NCI-H2227 (cell line): ENCODE measurements around the gene FMNL3.
"Not testable (repeated sequence)": the region's sequence is repeated elsewhere in the genome, so short reads cannot be mapped to it uniquely, and the experiment has no call there.

Experiments
- DNase-seq: peaks from one replicate; lab custom pipeline; 2025; ENCODE audit not compliant: unreplicated experiment; lab: John Stamatoyannopoulos, UW

FMNL3 gene

GRCh38 chr12:49713952-49714351 lies 6.7 kb upstream of the FMNL3 start:
- DNase-seq: not testable (repeated sequence)

GRCh38 chr12:49708851-49709250 lies 1.6 kb upstream of the FMNL3 start:
- DNase-seq: no peak

- DNase-seq: no peak
These were observed 575 bp upstream of the FMNL3 start for GRCh38 chr12:49707812-49708147.

- peak; percentile 65 for DNase-seq
These were observed 666 bp downstream of the FMNL3 start for GRCh38 chr12:49706351-49707127.

GRCh38 chr12:49705479-49706134 lies 1.6 kb downstream of the FMNL3 start:
- no peak for DNase-seq

GRCh38 chr12:49703647-49704137 lies 3.5 kb downstream of the FMNL3 start:
- no peak for DNase-seq

DNA sequence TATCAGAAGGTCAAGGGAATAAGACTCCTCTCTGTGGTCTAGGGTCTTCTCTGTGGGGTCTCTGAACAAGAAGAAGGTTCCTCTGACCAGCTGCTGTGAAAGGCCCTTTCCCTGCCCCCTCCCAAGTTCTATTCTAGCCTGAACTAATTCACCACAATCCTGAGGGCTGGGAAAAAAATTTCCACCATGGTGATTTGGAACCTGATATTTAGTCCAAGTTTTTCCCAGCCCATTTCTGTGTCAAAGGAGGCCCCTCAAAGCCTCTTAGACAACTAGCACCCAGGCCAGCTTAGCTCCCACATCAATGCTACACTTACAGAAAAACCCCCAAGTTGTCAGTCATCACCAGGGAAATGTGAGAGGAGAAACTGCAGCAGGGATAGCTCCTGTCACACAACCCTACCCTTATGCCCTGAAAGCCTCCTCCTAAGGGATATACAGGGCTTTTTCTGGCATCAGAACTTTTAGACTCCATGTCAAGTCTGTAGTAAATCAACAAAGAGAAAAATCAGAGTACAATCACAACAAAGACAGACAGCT lies 4.5 kb downstream of the FMNL3 start:
- no peak for DNase-seq

DNA sequence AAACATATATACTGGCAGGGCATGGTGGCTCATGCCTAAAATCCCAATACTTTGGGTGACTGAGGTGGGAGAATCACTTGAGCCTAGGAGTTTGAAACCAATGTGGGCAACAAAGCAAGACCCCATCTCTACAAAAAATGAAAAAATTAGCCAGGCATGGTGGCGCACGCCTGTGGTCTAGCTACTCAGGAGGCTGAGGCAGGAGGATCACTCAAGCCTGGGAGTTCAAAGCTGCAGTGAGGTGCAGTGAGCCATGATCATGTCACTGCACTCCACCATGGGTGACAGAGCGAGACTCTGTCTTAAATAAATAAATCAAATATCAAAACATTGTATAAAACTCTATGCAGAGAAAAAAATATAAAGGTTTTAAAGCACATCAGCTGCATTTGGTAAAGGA lies 5.2 kb downstream of the FMNL3 start:
- no peak for DNase-seq

DNA sequence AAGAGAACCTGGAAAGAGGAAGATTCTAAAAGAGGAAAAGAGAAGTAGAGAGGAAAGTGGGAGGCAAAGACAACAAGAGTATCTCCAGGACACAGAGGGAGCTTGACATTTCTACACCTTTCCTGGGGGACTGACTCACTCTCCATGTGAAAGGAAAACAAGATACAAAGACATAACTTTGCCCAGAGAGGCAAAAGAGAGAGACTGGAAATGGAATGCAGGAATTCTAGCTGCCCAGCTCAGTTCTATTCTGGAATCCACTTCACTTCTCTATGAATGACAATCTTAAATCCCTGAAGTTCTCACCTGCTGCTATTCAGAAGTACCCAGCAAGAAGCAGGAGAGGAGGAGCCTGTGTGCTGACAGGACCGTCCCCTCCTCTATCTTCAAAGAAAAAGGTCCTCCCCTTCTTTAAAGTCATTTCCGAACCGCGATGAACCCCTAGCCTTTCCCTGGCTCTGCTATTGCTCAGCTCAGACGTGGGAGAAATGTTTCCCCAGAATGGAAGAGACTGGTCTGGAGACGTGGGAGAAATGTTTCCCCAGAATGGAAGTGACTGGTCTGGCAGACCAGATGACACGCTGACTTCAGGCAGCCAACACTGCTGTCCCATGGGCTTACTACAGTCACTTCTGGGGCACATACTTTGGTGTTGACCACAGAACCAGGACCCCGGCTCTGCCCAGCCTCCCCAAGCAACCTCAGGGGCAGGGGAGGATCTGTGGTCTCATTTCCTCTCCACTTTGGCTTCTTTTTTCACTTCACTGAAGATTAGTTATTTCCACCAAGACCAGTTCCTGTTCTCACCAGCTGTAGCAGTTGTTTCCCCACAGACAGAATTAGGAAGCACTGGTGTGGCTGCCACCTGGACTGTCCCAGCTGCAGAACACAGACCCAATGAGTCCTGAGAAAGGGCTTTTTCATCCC lies 8.3 kb downstream of the FMNL3 start:
- DNase-seq: no peak

DNA sequence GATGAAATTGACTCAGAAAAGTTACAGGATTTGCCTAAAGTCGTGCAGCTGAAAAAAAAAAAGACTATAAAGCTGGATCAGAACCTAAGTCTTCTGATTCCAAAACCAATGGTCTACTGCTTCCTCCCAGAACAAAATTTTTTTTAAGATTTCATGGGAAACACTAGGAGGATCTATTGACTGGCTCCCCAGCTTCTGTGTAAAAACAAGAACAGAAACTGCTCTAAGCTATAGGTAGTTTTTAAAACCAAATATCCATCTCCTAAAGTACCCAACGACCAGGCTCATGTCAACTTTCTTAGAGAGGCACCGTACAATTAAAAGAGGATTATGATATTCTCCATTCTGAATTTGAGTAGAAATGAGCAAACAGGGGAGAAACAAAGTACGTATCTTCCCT lies 9.4 kb downstream of the FMNL3 start:
- DNase-seq: no peak

GRCh38 chr12:49696723-49697122 lies 10.5 kb downstream of the FMNL3 start:
- no peak for DNase-seq

- DNase-seq: no peak
These were observed 13.2 kb downstream of the FMNL3 start for GRCh38 chr12:49693931-49694444.

- DNase-seq: no peak
These were observed 14.4 kb downstream of the FMNL3 start for GRCh38 chr12:49692851-49693250.

- no peak for DNase-seq
These were observed 17.4 kb downstream of the FMNL3 start for GRCh38 chr12:49689785-49690184.

GRCh38 chr12:49689237-49689636 lies 18.0 kb downstream of the FMNL3 start:
- DNase-seq: no peak

DNA sequence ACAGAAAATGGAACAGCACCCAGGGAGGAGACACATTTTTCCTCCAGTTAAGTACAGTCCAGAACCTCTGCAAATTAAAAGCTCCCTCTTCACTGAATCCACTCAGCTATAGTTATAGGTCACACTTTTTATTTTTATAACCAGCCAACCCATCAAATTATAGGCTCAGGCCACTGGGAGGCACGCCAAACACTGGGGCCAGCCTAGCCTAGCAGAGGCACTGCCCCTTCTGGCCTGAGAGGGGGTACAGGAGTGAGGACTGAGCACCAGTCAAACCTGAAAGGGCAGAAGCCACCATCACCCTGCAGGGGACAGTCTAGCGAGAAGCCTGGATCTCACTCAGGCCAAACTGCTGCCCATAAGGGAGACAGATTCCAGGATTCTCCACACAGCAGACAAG lies 19.3 kb downstream of the FMNL3 start:
- peak; percentile 5 for DNase-seq

DNA sequence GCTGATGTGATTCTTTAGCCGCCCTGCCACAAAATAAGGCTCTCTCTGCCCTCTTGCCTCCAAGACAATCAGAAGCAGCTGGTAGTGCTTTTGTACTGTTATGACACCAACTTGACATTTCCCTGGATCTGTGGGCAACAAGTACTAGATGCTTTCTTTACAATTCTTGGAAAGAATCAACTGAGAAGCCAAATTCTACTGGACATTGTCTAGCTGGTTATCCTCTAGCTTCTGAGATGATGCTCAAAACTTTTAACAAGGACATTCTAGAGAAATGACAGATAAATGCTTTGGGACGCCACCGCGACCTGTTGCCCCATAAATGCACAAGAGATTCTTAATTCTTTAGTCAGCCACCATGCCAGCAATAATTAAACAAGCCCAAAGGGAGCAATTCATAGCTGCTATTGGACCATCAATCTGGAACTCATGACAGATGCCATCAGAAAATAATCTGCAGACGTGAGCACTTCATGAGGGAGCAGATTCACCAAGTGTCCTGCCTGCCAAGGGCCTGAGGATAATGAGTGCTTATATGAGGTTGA lies 22.8 kb downstream of the FMNL3 start:
- DNase-seq: no peak

DNA sequence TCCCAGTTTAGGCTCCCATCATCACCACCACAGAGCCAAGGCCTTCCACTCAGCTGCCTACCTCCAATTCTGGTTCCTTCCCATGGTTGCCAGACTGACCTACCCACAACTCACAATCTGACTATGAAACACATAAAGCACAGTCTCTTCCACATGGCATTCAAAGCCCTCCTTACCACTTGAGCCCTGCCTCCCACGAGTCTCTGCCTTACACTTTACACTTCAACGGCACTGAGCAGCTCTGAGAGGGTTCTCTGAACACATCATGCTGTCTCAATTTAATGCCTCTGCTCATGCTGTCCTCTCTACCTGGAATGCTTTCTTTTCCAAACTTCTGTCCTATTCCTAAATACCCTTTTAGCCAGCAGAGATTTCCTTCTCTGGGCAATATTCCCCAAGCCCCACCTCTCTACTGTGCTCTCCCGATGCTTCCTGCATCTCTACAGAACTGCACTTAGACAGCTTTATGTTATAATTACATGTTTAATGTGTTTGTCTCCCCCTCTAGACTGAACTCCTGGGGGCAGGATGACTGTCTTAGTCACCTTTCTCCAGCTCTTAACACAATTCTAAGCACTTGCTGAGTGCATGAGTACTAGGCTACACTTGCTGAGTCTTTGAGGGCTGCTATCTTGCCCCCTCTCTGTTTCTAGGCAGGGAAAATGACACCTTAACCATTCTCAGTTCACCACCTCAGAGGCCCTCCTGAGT lies 23.5 kb downstream of the FMNL3 start:
- DNase-seq: peak; percentile 74

- no peak for DNase-seq
These were observed 27.1 kb downstream of the FMNL3 start for GRCh38 chr12:49680075-49680474.

- no peak for DNase-seq
These were observed 28.5 kb downstream of the FMNL3 start for GRCh38 chr12:49678711-49679110.
